GM19468 (cell line): ENCODE measurements around the gene EIF5A.

ENCODE experiments used
- ATAC-seq: cut with Tn5 transposase; IDR thresholded peaks from one replicate; pipeline ENCODE4 v1.9.1; 2021; ENCODE audit warnings: mild to moderate bottlenecking, moderate library complexity, moderate number of reproducible peaks; ENCODE audit not compliant: unreplicated experiment; ENCODE audit errors: extremely low read depth

The EIF5A gene

GRCh38 chr17:7352503-7352889 is 45.1 kb downstream of the EIF5A start:
- no peak for ATAC-seq

- no peak for ATAC-seq
Measured at GRCh38 chr17:7352910-7353635, 45.6 kb downstream of the EIF5A start.

GRCh38 chr17:7354262-7354843 is 46.9 kb downstream of the EIF5A start:
- no peak for ATAC-seq

GRCh38 chr17:7355053-7355452 is 47.6 kb downstream of the EIF5A start, which contains the start of gene TMEM95:
Gene TMEM95, plus strand, starts transcription at chr17:7355156. Its CDS starts 49 bp downstream, at chr17:7355205.
- no peak for ATAC-seq

- ATAC-seq = no peak
Measured at GRCh38 chr17:7355573-7355972, 48.1 kb downstream of the EIF5A start.

GRCh38 chr17:7356072-7356549 is 48.7 kb downstream of the EIF5A start:
- ATAC-seq = no peak

GRCh38 chr17:7356756-7357155 is 49.3 kb downstream of the EIF5A start:
- no peak for ATAC-seq

GRCh38 chr17:7357381-7357780 is 50.0 kb downstream of the EIF5A start:
- no peak for ATAC-seq

- no peak for ATAC-seq
Measured at GRCh38 chr17:7361906-7362305, 54.5 kb downstream of the EIF5A start.
